ENCODE results near the gene THPO. TPM values are rescaled to one million over a fixed set of nuclear protein-coding genes. Genes with fewer than 3 reads are reported as not detected.

Gene THPO
- total RNA-seq, 1 experiment from 2014 or later = 1.6 TPM

DNA sequence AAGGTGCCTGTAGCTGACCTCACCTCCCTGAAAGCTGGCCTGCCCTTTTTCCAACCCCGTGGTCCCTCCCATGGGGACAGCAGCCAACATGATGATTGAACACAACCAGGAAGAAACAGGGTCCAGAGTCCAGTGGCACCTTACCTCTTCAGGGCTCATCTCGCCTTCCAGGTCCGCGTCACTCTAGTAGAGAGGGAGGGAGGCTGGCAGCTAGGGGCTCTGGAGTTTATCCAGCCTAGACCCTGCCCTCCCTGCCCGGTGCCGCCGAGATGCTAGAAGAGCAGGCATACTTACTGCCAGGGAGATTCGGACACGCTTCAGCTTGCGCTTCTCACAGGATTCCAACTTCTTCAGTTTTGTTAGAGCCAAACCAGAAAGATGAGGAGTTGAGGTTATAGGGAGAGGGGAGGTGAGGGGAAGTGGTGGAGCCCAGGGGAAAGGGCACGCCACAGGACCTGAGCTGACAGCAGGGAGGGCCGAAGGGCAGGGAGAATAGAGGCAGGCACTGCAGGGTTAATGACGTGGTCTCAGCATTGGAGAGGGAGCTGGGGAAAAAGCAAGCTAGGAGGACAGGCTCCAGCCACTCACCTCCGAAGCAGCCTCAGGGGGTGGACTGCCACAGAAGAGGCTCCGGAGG, 25.7 kb downstream of the THPO start:
- CTCF ChIA-PET = interaction anchor here (1.6 kb wide), 1 partner anchor 10 kb away, joined by 5 read pairs; the partner anchor contains the start of genes CLCN2 and POLR2H
- Mint-ChIP-seq H3K4me1 (ENCODE audit: low read depth, unreplicated experiment) (no peaks in the 10 kb centered on the region), H3K36me3 (ENCODE audit: insufficient read depth, unreplicated experiment) (peaks cover 26% of the 10 kb centered on the region), H3K27ac (ENCODE audit: unreplicated experiment) (no peak overlapping the region), H3K27me3 (ENCODE audit: insufficient read depth, unreplicated experiment) (no peaks in the 10 kb centered on the region), H3K9me3 (ENCODE audit: unreplicated experiment) (no peaks in the 10 kb centered on the region), H3K4me3 (ENCODE audit: unreplicated experiment) (no peak overlapping the region)
- no TSS peak for BruUV-seq (replicated peaks)
- no peaks in the 10 kb centered on the region for H3K9me3 ChIP-seq
- no peaks in the 10 kb centered on the region for H3K27me3 ChIP-seq (replicated peaks; ENCODE audit: control insufficient read depth, insufficient read depth, low read length)
- intact Hi-C loops (cut with micrococcal nuclease; ENCODE audit: unreplicated experiment) = no loop called here
- no peak for DNase-seq
- H3K4me1 ChIP-seq = no peaks in the 10 kb centered on the region
- H3K4me3 ChIP-seq (ENCODE audit: low read depth, low read length) = no peak overlapping the region
- TF ChIP-seq, protein P1, sequence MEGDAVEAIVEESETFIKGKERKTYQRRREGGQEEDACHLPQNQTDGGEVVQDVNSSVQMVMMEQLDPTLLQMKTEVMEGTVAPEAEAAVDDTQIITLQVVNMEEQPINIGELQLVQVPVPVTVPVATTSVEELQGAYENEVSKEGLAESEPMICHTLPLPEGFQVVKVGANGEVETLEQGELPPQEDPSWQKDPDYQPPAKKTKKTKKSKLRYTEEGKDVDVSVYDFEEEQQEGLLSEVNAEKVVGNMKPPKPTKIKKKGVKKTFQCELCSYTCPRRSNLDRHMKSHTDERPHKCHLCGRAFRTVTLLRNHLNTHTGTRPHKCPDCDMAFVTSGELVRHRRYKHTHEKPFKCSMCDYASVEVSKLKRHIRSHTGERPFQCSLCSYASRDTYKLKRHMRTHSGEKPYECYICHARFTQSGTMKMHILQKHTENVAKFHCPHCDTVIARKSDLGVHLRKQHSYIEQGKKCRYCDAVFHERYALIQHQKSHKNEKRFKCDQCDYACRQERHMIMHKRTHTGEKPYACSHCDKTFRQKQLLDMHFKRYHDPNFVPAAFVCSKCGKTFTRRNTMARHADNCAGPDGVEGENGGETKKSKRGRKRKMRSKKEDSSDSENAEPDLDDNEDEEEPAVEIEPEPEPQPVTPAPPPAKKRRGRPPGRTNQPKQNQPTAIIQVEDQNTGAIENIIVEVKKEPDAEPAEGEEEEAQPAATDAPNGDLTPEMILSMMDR (IDR thresholded peaks at IDR 0.05; ENCODE audit: insufficient read depth in 1 of 2, low read depth in 1 of 2, low read length in 1 of 2, severe bottlenecking in 1 of 2, unreplicated experiment in 1 of 2) = no peak
- POLR2A ChIA-PET = no interaction called here
- H3K36me3 ChIP-seq (ENCODE audit: control insufficient read depth, insufficient read depth, low read length) = peaks cover 1% of the 10 kb centered on the region; the same call in 1 of the 2 replicates

DNA sequence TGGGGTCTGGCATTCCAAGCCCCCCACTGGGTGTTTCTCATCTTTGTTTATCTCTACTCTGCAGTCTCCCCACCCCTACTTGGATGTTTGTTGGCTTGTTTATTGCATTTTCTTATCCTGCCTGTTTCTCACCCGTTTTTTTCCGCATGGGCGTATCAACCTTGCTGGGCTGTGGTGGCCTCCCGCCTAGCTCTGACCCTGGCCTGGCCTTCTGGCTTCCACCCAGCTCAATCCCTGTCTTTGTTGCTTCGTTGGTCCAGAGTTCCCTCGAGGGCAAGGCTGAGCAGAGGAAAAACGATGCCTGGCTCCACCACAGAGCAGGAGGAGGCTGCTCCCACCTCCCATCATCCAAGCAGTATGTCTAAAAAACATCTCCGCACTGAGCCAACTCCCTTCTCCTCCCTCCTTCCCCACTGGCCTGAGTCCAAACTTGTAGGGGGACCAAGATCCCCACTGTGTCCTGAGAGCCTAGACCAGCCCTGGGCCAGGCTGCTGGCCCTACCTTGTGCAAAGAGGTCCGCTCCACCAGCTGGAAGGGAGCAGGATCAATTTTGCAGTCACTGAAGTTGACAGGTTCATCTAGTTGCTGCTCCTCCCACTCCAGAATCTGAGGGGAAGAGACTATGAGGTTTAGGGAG, 26.4 kb downstream of the THPO start:
- Mint-ChIP-seq H3K4me3 (ENCODE audit: unreplicated experiment) (no peak overlapping the region), H3K36me3 (ENCODE audit: insufficient read depth, unreplicated experiment) (peaks cover 26% of the 10 kb centered on the region), H3K27ac (ENCODE audit: unreplicated experiment) (no peak overlapping the region), H3K4me1 (ENCODE audit: low read depth, unreplicated experiment) (no peaks in the 10 kb centered on the region), H3K27me3 (ENCODE audit: insufficient read depth, unreplicated experiment) (no peaks in the 10 kb centered on the region), H3K9me3 (ENCODE audit: unreplicated experiment) (no peaks in the 10 kb centered on the region)
- DNase-seq = no peak
- TF ChIP-seq, protein P1 (IDR thresholded peaks at IDR 0.05; ENCODE audit: insufficient read depth in 1 of 2, low read depth in 1 of 2, low read length in 1 of 2, severe bottlenecking in 1 of 2, unreplicated experiment in 1 of 2) = no peak
- H3K27me3 ChIP-seq (replicated peaks; ENCODE audit: control insufficient read depth, insufficient read depth, low read length) = no peaks in the 10 kb centered on the region
- peaks cover 1% of the 10 kb centered on the region; the same call in 1 of the 2 replicates for H3K36me3 ChIP-seq (ENCODE audit: control insufficient read depth, insufficient read depth, low read length)
- H3K9me3 ChIP-seq = no peaks in the 10 kb centered on the region
- no peak overlapping the region for H3K4me3 ChIP-seq (ENCODE audit: low read depth, low read length)
- no TSS peak for BruUV-seq (replicated peaks)
- H3K4me1 ChIP-seq = no peaks in the 10 kb centered on the region
- POLR2A ChIA-PET = interaction anchor here (0.6 to 1.4 kb wide), 2 partner anchors 11 to 15 kb away, joined by 5 to 7 read pairs; no protein-coding TSS in a partner anchor
- intact Hi-C loops (cut with micrococcal nuclease; ENCODE audit: unreplicated experiment) = no loop called here
- CTCF ChIA-PET = interaction anchor here (1.6 kb wide), 1 partner anchor 10 kb away, joined by 5 read pairs; the partner anchor contains the start of genes CLCN2 and POLR2H

DNA sequence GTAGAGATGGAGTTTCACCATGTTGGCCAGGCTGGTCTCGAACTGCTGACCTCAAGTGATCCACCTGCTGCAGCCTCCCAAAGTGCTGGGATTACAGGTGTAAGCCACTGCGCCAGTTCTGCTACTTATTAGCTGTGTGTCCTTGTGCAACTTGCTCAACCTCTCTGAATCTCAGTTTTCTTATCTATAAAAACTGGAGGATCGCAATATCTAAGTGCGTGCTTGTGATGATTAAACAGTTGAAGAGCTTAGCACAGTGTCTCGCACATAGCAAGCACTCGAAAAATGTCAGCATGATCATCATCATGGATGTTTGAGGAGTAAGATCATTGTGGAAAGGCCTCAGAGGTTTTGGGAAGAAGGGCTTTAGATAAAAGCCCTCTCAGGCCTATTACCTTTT, 27.4 kb downstream of the THPO start:
- no peak for DNase-seq
- peaks cover 31% of the 10 kb centered on the region for H3K36me3 Mint-ChIP-seq (ENCODE audit: insufficient read depth, unreplicated experiment)
- H3K4me1 Mint-ChIP-seq (ENCODE audit: low read depth, unreplicated experiment) = peaks cover 4% of the 10 kb centered on the region
- TF ChIP-seq, protein P1 (IDR thresholded peaks at IDR 0.05; ENCODE audit: insufficient read depth in 1 of 2, low read depth in 1 of 2, low read length in 1 of 2, severe bottlenecking in 1 of 2, unreplicated experiment in 1 of 2) = no peak
- Histone ChIP-seq H3K9me3 (no peaks in the 10 kb centered on the region), H3K36me3 (ENCODE audit: control insufficient read depth, insufficient read depth, low read length) (peaks cover 1% of the 10 kb centered on the region; the same call in 1 of the 2 replicates), H3K4me3 (ENCODE audit: low read depth, low read length) (no peak overlapping the region), H3K4me1 (no peaks in the 10 kb centered on the region), H3K27me3 (replicated peaks; ENCODE audit: control insufficient read depth, insufficient read depth, low read length) (no peaks in the 10 kb centered on the region)
- intact Hi-C loops (cut with micrococcal nuclease; ENCODE audit: unreplicated experiment) = no loop called here
- no peak overlapping the region for H3K4me3 Mint-ChIP-seq (ENCODE audit: unreplicated experiment)
- CTCF ChIA-PET = interaction anchor here (1.6 kb wide), 1 partner anchor 11 kb away, joined by 5 read pairs; the partner anchor contains the start of genes CLCN2 and POLR2H
- no TSS peak for BruUV-seq (replicated peaks)
- no peaks in the 10 kb centered on the region for H3K27me3 Mint-ChIP-seq (ENCODE audit: insufficient read depth, unreplicated experiment)
- POLR2A ChIA-PET = interaction anchor here (1.4 kb wide), 1 partner anchor 12 kb away, joined by 7 read pairs; no protein-coding TSS in a partner anchor
- no peak overlapping the region for H3K27ac Mint-ChIP-seq (ENCODE audit: unreplicated experiment)
- no peaks in the 10 kb centered on the region for H3K9me3 Mint-ChIP-seq (ENCODE audit: unreplicated experiment)
